ENCODE measurements around the gene EPB41L3.

EPB41L3 gene

GRCh38 chr18:5484526-5484925 lies 59.3 kb downstream of the EPB41L3 start:
- no peak for TF ChIP-seq CTCF (IDR thresholded peaks at IDR 0.05; ENCODE audit: insufficient read depth, low read depth, low read length, missing control alignments)
- no peak overlapping the region for H3K4me3 ChIP-seq (ENCODE audit: low read length)
- no peak for DNase-seq (ENCODE audit: low read depth)

GRCh38 chr18:5481621-5482020 lies 62.2 kb downstream of the EPB41L3 start:
- no peak for TF ChIP-seq CTCF (IDR thresholded peaks at IDR 0.05; ENCODE audit: insufficient read depth, low read depth, low read length, missing control alignments)
- DNase-seq (ENCODE audit: low read depth), result no peak
- H3K4me3 ChIP-seq (ENCODE audit: low read length), result no peak overlapping the region

- no peak overlapping the region for H3K4me3 ChIP-seq (ENCODE audit: low read length)
- no peak for DNase-seq (ENCODE audit: low read depth)
- TF ChIP-seq CTCF (IDR thresholded peaks at IDR 0.05; ENCODE audit: insufficient read depth, low read depth, low read length, missing control alignments), result no peak
These were observed 65.5 kb downstream of the EPB41L3 start for GRCh38 chr18:5478261-5478660.

GRCh38 chr18:5476961-5477800 lies 66.6 kb downstream of the EPB41L3 start:
- TF ChIP-seq CTCF (IDR thresholded peaks at IDR 0.05; ENCODE audit: insufficient read depth, low read depth, low read length, missing control alignments), result no peak
- no peak overlapping the region for H3K4me3 ChIP-seq (ENCODE audit: low read length)
- DNase-seq (ENCODE audit: low read depth), result no peak

GRCh38 chr18:5475267-5475666 lies 68.5 kb downstream of the EPB41L3 start:
- DNase-seq (ENCODE audit: low read depth), result no peak
- no peak for TF ChIP-seq CTCF (IDR thresholded peaks at IDR 0.05; ENCODE audit: insufficient read depth, low read depth, low read length, missing control alignments)
- no peak overlapping the region for H3K4me3 ChIP-seq (ENCODE audit: low read length)

GRCh38 chr18:5469340-5469739 lies 74.5 kb downstream of the EPB41L3 start:
- peak; percentile 56 for DNase-seq (ENCODE audit: low read depth)
- no peak for TF ChIP-seq CTCF (IDR thresholded peaks at IDR 0.05; ENCODE audit: insufficient read depth, low read depth, low read length, missing control alignments)
- no peak overlapping the region for H3K4me3 ChIP-seq (ENCODE audit: low read length)

- TF ChIP-seq CTCF (IDR thresholded peaks at IDR 0.05; ENCODE audit: insufficient read depth, low read depth, low read length, missing control alignments), result no peak
- DNase-seq (ENCODE audit: low read depth), result no peak
- H3K4me3 ChIP-seq (ENCODE audit: low read length), result no peak overlapping the region
These were observed 75.4 kb downstream of the EPB41L3 start for GRCh38 chr18:5468394-5468793.

All from epithelial cell of esophagus (primary cell).